ENCODE results near the gene UBA52.

The UBA52 gene

DNA sequence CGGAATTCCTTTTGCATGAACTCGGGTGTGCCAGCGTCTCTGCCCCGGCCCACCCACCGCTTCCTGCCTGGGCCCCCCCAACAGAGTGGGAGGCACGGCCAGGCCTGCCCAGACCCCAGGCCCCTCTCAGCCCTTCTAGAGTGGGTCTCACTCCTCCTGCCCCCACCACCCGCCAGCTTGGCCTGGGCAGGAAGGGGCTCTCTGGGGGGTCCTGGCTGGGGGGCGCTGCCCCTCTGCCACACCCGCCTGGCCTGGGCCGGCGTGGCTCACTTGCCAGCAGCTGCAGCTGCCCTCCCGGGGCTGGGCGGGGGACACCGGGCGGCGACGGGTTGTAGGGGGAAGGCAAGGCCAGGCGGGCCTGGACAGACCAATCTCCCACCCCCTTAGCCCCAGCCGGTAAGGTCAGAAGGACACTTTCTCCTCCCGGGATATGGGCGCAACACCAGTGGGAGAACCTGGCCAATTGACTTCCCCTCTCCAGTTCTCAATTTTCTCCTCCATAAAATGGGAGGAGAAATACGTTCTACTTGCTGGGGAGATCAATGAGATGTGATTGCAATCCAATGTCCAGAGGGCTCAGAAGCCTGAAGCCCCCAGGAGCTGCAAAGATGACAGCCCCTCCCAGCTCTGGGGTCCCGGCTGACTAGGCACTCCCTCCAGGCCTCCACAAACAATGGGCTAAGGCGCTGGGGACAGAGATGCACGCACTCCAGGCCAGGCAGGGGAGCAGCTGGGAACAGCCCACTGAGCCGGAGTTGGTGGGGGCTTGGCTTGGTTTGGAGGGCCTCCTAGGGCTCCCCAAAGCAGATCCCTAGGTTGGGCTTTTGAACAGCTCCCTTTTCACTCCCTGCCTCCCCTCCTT is 32.5 kb downstream of the UBA52 start:
- H3K4me3 ChIP-seq (ENCODE audit: low read depth, low read length) = no peak overlapping the region

GRCh38 chr19:18604820-18605159 is 33.1 kb downstream of the UBA52 start:
- TF ChIP-seq, protein P1, sequence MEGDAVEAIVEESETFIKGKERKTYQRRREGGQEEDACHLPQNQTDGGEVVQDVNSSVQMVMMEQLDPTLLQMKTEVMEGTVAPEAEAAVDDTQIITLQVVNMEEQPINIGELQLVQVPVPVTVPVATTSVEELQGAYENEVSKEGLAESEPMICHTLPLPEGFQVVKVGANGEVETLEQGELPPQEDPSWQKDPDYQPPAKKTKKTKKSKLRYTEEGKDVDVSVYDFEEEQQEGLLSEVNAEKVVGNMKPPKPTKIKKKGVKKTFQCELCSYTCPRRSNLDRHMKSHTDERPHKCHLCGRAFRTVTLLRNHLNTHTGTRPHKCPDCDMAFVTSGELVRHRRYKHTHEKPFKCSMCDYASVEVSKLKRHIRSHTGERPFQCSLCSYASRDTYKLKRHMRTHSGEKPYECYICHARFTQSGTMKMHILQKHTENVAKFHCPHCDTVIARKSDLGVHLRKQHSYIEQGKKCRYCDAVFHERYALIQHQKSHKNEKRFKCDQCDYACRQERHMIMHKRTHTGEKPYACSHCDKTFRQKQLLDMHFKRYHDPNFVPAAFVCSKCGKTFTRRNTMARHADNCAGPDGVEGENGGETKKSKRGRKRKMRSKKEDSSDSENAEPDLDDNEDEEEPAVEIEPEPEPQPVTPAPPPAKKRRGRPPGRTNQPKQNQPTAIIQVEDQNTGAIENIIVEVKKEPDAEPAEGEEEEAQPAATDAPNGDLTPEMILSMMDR (IDR thresholded peaks at IDR 0.05; ENCODE audit: low read depth, low read length) = no peak
- no peak for DNase-seq (ENCODE audit: low read depth, low spot score)
- no peak overlapping the region for H3K4me3 ChIP-seq (ENCODE audit: low read depth, low read length)
- in situ Hi-C loops (cut with HindIII; ENCODE audit: low sequenced_read_pairs) = no loop called here

More for the DNA sequence above, 32.5 kb downstream of the UBA52 start:
- DNase-seq (ENCODE audit: low read depth, low spot score) = no peak
- in situ Hi-C loops (cut with HindIII; ENCODE audit: low sequenced_read_pairs) = no loop called here
- TF ChIP-seq, protein P1 (IDR thresholded peaks at IDR 0.05; ENCODE audit: low read depth, low read length) = no peak

GRCh38 chr19:18605196-18605545 is 33.5 kb downstream of the UBA52 start:
- TF ChIP-seq, protein P1 (IDR thresholded peaks at IDR 0.05; ENCODE audit: low read depth, low read length) = no peak
- in situ Hi-C loops (cut with HindIII; ENCODE audit: low sequenced_read_pairs) = no loop called here
- DNase-seq (ENCODE audit: low read depth, low spot score) = no peak
- no peak overlapping the region for H3K4me3 ChIP-seq (ENCODE audit: low read depth, low read length)

GRCh38 chr19:18605546-18606280 is 34.1 kb downstream of the UBA52 start:
- no peak overlapping the region for H3K4me3 ChIP-seq (ENCODE audit: low read depth, low read length)
- in situ Hi-C loops (cut with HindIII; ENCODE audit: low sequenced_read_pairs) = no loop called here
- TF ChIP-seq, protein P1 (IDR thresholded peaks at IDR 0.05; ENCODE audit: low read depth, low read length) = no peak
- DNase-seq (ENCODE audit: low read depth, low spot score) = no peak

DNA sequence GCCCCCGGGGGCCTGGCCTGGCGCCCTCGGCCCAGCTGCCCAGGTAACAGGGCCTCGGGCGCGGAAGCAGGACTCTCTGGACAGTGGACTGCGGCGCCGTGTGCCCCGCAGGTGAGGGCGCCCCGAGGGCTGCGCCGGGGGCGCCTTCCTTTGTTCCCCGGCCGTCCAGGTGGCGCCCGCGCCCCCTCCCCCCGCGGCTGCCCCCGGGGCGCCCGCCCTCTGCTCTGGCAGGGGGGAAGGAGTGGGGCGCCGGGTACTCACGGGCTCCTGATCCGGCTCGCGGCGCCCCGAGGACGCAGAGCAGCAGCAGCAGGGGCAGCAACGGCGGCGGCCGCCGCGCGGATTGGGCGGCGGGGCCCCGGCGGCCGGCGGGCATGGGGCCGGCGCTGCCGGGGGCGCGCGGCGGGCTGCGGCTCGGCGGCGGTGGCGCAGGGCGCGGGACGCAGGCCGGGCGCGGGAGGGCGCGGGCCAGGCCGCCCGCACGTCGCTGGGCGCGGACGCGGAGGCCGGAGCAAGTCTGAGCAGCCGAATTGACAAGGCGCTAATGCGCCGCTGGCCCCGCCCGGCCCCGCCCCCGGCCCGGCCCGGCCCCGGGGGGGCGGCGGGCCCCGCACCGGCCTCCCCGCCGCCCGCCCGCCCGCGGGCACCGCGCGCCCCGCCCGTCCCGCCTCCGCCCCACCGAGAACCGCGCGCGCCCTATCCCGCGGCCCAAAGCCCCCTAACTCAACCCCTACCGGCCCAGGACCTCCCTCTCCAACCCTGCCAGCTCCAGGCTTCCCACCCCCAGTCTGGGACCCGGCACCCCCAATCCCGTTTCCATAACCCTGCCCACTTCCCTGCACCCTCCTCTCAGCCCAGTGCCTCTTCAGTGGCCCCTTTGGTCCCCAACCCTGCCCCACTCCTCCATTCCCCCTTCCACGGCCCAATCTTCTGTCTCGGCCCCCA is 34.9 kb downstream of the UBA52 start, which contains the start of gene CRLF1:
CRLF1 (minus strand) TSS at position 519 of the 945 bp plus-strand sequence; CDS start at position 376, 143 bp downstream.
- TF ChIP-seq, protein P1 (IDR thresholded peaks at IDR 0.05; ENCODE audit: low read depth, low read length) = no peak
- DNase-seq (ENCODE audit: low read depth, low spot score) = no peak
- in situ Hi-C loops (cut with HindIII; ENCODE audit: low sequenced_read_pairs) = no loop called here
- H3K4me3 ChIP-seq (ENCODE audit: low read depth, low read length) = no peak within 1 kb of the TSS

Measured in astrocyte of the spinal cord (primary cell).